ENCODE data around the gene TMEM179. TPM values are rescaled to one million over a fixed set of nuclear protein-coding genes. Genes with fewer than 3 reads are reported as not detected.
"Not testable (repeated sequence)": the region's sequence is repeated elsewhere in the genome, so short reads cannot be mapped to it uniquely, and the experiment has no call there.

The TMEM179 gene
- total RNA-seq, 4 donors from 2014 or later = not detected

DNA sequence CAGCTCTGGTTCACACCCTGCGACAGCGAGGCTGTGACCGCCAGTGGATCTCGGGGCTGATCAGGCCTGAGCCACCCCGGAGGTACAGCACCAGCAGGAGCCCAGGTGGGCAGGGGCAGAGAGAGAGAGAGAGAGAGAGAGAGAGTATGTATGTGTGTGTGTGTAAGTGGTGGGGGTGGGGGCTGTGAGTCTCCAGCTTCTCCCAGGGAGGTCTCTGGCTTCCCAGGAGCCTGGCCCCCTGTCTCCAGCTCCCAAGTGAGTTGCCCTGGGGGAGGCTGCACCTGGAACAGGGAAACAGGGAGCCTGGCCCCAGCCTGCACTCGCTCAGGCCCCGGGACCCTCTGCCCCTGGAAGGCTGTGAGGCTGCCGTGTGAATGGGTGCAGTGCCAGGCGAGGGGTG is 23.1 kb downstream of the TMEM179 start:
- TF ChIP-seq, protein P1, sequence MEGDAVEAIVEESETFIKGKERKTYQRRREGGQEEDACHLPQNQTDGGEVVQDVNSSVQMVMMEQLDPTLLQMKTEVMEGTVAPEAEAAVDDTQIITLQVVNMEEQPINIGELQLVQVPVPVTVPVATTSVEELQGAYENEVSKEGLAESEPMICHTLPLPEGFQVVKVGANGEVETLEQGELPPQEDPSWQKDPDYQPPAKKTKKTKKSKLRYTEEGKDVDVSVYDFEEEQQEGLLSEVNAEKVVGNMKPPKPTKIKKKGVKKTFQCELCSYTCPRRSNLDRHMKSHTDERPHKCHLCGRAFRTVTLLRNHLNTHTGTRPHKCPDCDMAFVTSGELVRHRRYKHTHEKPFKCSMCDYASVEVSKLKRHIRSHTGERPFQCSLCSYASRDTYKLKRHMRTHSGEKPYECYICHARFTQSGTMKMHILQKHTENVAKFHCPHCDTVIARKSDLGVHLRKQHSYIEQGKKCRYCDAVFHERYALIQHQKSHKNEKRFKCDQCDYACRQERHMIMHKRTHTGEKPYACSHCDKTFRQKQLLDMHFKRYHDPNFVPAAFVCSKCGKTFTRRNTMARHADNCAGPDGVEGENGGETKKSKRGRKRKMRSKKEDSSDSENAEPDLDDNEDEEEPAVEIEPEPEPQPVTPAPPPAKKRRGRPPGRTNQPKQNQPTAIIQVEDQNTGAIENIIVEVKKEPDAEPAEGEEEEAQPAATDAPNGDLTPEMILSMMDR (IDR thresholded peaks at IDR 0.05) = no peak
- DNase-seq (ENCODE audit: low spot score) (no peak), ATAC-seq (ENCODE audit: low FRiP score) (no peak)

DNA sequence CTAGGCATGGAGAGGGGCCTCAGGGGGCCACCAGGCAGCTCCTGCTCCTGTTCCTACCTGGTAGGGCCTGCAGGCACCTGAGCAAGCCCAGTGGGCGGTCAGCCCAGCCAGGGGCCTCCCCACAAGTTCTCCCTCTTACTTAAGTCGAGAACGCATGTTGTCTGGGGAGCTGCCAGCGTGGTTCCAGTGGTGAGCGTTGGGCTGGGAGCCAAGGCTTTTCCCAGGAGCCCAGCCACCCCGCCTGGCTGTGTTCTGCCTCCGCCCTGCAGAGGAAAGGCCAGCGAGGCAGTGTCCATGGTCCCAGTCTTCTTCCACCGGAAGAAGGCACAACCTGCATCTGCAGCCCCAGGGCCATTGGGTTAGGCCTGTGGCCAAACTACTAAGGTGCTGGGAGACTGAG is 23.6 kb downstream of the TMEM179 start:
- ATAC-seq (ENCODE audit: low FRiP score) = no peak
- TF ChIP-seq, protein P1 (IDR thresholded peaks at IDR 0.05) = no peak
- peak; percentile 25 for DNase-seq (ENCODE audit: low spot score)

DNA sequence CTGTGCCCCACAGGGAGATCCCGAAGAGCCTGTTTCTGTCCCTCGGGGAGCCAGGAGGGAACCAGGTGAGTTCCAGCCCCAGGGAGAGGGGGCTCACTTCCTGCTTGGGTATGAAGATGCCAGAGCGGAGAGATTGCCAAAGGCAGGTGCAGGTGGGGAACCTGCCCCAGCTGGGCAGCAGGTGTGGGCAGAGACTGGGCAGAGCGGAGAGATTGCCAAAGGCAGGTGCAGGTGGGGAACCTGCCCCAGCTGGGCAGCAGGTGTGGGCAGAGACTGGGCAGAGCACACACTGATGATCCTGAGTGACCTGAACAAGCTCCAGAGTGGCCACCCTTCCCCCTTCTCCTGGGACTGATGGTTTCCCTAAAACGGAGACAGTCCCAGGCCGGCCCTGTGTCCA is 24.6 kb downstream of the TMEM179 start:
- DNase-seq (ENCODE audit: low spot score); ATAC-seq (ENCODE audit: low FRiP score): not testable (repeated sequence)

DNA sequence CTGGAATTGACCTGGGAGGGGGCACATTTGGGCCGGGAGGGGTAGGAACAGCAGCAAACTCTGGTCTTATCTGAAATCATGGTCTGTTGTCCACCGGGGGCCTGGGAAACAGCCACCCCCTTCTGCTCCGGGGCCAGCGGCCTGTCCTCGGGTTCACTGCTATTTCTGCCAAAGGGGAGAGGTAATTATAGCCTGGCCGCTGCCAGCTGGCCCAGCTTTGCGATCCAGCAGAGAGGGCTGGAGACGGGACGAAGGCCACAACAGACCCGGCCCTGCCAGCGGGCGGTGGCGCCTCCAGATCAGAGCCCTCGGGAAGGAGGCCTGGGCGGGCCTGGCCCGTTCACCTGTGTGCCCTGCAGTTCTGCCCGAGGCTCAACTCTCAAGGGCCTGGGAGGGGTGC is 25.1 kb downstream of the TMEM179 start, which contains the start of gene C14orf180:
Gene C14orf180 (plus strand): TSS at position 258 of the 400 bp plus-strand sequence. CDS start 6,667 bp downstream, outside the sequence.
- DNase-seq (ENCODE audit: low spot score) (no peak), ATAC-seq (ENCODE audit: low FRiP score) (no peak)
- TF ChIP-seq, protein P1 (IDR thresholded peaks at IDR 0.05) = no peak

DNA sequence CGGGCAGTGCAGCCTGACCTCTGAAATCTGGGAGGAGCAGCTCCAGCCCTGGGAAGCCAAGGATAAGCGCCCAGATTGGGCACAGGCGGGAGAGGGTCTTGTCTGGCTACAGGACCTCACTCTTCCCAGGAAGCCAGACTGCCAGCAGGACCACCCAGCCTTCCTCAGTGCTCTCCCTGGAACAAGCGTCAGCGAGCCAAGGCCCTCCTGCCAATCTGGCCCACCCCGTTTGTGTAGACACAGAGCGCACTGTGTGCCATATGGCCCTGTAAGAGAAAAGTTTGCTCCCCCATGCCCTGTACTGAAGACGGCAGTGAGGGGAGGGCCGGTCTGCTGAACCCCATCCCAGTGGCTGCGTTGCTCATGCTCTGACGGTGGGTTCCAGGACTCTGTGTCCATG is 26.3 kb downstream of the TMEM179 start:
- TF ChIP-seq, protein P1 (IDR thresholded peaks at IDR 0.05) = no peak
- DNase-seq (ENCODE audit: low spot score) (no peak), ATAC-seq (ENCODE audit: low FRiP score) (no peak)

DNA sequence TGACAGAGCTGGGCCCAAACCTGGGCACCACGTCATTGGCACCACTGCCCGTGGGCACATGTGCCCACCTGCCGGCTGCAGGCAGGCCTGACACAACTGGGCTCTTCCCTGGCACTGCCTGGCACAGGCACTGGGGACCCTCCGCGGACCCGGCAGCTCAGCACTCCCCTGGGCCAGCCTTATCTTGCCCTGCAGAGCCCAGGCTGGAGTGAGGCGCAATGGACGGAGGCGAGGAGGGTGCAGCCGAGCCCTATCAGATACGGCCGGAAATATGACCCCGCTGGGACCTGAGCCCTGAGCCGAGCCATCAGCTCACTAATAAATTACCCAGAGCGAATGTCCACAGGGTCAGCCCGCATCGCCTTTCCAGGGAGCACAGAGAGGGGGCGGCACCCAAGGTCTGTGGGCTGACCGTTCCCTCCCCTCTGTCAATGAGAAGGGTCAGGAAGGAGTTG is 26.7 kb downstream of the TMEM179 start:
- ATAC-seq (ENCODE audit: low FRiP score) (no peak), DNase-seq (ENCODE audit: low spot score) (no peak)
- TF ChIP-seq, protein P1 (IDR thresholded peaks at IDR 0.05) = no peak

DNA sequence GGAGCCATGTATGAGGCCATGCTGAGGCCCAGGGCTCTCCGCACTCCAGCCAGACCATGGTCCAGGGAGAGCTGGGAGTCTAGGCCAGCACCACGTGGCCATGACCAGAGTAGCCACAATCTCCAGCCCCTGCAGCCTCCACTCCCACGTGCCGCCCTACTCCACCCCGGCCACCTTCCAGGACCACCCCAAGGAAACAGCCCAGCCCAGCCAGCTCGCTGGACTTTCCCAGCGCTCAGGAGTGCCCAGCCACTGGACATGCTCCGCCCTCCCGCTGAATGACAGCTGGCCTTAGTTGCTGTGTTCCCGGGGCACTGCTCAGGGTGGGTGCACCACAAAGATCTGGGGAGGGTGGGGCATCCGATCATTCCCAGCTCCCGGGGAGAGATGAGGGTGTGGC is 27.1 kb downstream of the TMEM179 start:
- TF ChIP-seq, protein P1 (IDR thresholded peaks at IDR 0.05) = no peak
- DNase-seq (ENCODE audit: low spot score) (no peak), ATAC-seq (ENCODE audit: low FRiP score) (no peak)

DNA sequence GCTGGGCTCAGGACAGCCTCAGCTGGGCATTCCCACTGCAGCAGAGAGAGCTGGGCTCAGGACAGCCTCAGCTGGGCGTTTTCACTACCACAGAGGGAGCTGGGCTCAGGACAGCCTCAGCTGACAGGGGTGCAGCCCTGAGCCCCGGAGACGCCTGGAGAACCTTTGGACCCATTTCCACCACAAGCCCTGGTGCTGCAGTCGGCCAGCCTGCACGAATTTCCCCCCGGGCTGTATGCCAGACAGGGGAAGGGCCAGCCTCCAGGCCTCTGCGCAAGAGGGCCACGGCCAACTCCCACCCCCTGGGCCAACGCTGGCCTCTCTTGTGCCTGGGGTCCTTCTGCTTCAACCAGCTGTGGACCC is 27.6 kb downstream of the TMEM179 start:
- no peak for ATAC-seq (ENCODE audit: low FRiP score)
- TF ChIP-seq, protein P1 (IDR thresholded peaks at IDR 0.05) = no peak
- no peak for DNase-seq (ENCODE audit: low spot score)
